IMR-90 (cell line): ENCODE measurements around the gene CCNT2.

Experiments
- CEBPB ChIP-seq: IDR thresholded peaks from 2 replicates; pipeline ENCODE4 v1.6.1; 2012; ENCODE audit warnings: low read depth, low read length, improper control_type of control experiment
- FOS ChIP-seq: fragments of 150-350 bp; IDR thresholded peaks from 2 replicates; pipeline ENCODE4 v1.6.1; 2016; ENCODE audit warnings: low read depth, low read length
- MXI1 ChIP-seq: IDR thresholded peaks from 2 replicates; pipeline ENCODE4 v1.6.1; 2012; ENCODE audit warnings: low read depth, mild to moderate bottlenecking, low read length, moderate library complexity, borderline replicate concordance
- POLR2A ChIP-seq: IDR thresholded peaks from 2 replicates; pipeline ENCODE4 v1.6.1; 2012; ENCODE audit warnings: mild to moderate bottlenecking, low read depth, low read length
- RAD21 ChIP-seq: IDR thresholded peaks from 2 replicates; pipeline ENCODE4 v1.6.1; 2012; ENCODE audit warnings: low read length, improper control_type of control experiment
- RCOR1 ChIP-seq: IDR thresholded peaks from 2 replicates; pipeline ENCODE4 v1.6.1; 2012; ENCODE audit warnings: mild to moderate bottlenecking, low read length, improper control_type of control experiment; ENCODE audit not compliant: insufficient replicate concordance
- RFX5 ChIP-seq: IDR thresholded peaks from 2 replicates; pipeline ENCODE4 v1.8.0; 2012; ENCODE audit warnings: low read depth, mild to moderate bottlenecking, low read length, moderate library complexity
- TF ChIP-seq, protein P1 (sequence below): conservative IDR thresholded peaks from 2 replicates; pipeline ENCODE4 v1.5.1; 2012; ENCODE audit warnings: mild to moderate bottlenecking, low read depth, low read length, improper control_type of control experiment

DNA sequence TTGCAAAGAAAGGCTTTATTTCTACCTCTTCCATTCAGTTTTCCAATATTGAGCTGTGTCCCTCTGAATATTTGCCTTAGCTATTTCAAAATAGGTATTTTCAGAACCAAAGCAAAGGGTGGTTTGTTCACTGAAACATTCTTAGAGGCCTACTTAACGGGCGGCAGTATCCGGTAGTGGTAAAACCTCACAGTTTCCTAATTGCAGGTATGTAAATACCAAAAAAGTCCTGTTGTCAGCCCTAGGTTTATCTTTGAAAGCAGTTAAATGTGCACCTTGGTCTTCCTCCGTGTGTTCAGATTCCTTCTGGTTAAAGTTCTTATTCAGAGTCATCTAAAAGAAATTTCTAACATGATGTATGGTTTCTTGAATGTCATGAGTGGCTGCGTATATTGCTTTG is 38.9 kb downstream of the CCNT2 start:
- TF ChIP-seq, protein P1, sequence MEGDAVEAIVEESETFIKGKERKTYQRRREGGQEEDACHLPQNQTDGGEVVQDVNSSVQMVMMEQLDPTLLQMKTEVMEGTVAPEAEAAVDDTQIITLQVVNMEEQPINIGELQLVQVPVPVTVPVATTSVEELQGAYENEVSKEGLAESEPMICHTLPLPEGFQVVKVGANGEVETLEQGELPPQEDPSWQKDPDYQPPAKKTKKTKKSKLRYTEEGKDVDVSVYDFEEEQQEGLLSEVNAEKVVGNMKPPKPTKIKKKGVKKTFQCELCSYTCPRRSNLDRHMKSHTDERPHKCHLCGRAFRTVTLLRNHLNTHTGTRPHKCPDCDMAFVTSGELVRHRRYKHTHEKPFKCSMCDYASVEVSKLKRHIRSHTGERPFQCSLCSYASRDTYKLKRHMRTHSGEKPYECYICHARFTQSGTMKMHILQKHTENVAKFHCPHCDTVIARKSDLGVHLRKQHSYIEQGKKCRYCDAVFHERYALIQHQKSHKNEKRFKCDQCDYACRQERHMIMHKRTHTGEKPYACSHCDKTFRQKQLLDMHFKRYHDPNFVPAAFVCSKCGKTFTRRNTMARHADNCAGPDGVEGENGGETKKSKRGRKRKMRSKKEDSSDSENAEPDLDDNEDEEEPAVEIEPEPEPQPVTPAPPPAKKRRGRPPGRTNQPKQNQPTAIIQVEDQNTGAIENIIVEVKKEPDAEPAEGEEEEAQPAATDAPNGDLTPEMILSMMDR: no peak
- no peak for TF ChIP-seq CEBPB
- TF ChIP-seq FOS: no peak
- TF ChIP-seq RAD21: no peak
- no peak for TF ChIP-seq POLR2A
- no peak for TF ChIP-seq MXI1
- no peak for TF ChIP-seq RCOR1
- TF ChIP-seq RFX5: no peak
